ENCODE results near the gene CX3CL1. TPM values are rescaled to one million over a fixed set of nuclear protein-coding genes. Genes with fewer than 3 reads are reported as not detected.

The CX3CL1 gene
- total and polyA plus RNA-seq, 9 of the 15 experiments (the other 6 are each of a cell fraction or from before 2014, with no cell fraction given), result 0.09 TPM; not detected in 8

- TF ChIP-seq ZNF253 (CRISPR knock-in tag; conservative IDR thresholded peaks at IDR 0.05) (no peak), JUN (IDR thresholded peaks at IDR 0.05; ENCODE audit: borderline replicate concordance, low read depth, low read length) (no peak), JUN (CRISPR knock-in tag; IDR thresholded peaks at IDR 0.05; ENCODE audit: borderline replicate concordance) (no peak), ZBTB7A (IDR thresholded peaks at IDR 0.05; ENCODE audit: borderline replicate concordance, control insufficient read depth, low read depth, low read length) (no peak), LARP7 (IDR thresholded peaks at IDR 0.05) (no peak), PHF8 (IDR thresholded peaks at IDR 0.05; ENCODE audit: borderline replicate concordance, low read length) (no peak), FOXO4 (CRISPR knock-in tag; IDR thresholded peaks at IDR 0.05) (no peak), ZFPM2 (CRISPR knock-in tag; IDR thresholded peaks at IDR 0.05) (no peak), REST (IDR thresholded peaks at IDR 0.05; ENCODE audit: borderline replicate concordance) (peak; percentile 50; the same call in 1 of the 2 replicates), REST (CRISPR knock-in tag; IDR thresholded peaks at IDR 0.05; ENCODE audit: low read depth) (no peak), MEIS2 (IDR thresholded peaks at IDR 0.05; ENCODE audit: partially characterized antibody) (no peak), KLF6 (CRISPR knock-in tag; IDR thresholded peaks at IDR 0.05; ENCODE audit: borderline replicate concordance) (no peak), CXXC5 (CRISPR knock-in tag; IDR thresholded peaks at IDR 0.05) (no peak), MBD2 (IDR thresholded peaks at IDR 0.05; ENCODE audit: borderline replicate concordance, low read depth) (no peak), NR2C1 (IDR thresholded peaks at IDR 0.05) (no peak), NR2C1 (tag; IDR thresholded peaks at IDR 0.05) (0 out of 2 replicates have a peak, but pooled peaks have one; percentile 31), ZSCAN32 (CRISPR knock-in tag; IDR thresholded peaks at IDR 0.05) (no peak), SIRT6 (IDR thresholded peaks at IDR 0.05; ENCODE audit: low read depth, low read length) (no peak)
Measured at GRCh38 chr16:57422026-57422944, 50.0 kb downstream of the CX3CL1 start (continued).

All from K562 (cell line).